ENCODE data around the gene SLC15A2.

DNA sequence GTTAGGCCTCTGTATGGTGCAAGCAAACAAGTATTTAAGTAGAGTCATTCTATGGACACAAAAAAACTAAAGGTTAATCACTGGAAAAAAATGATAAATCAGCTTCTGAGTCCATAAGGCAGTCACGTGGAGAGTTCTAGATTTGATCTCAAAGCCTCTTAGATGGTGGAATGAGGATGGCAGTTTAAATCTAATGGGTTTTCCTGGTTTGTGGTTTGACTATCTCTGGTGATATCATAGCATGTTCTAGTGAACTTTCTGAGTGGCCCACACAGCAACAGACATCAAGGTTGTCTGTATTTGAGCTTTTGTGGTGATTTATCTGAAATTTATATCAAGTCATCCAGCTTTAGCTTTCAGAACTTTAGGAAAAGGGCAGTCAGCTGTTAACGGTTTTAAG, 75.4 kb downstream of the SLC15A2 start:
- TF ChIP-seq CTCF (optimal IDR thresholded peaks at IDR 0.05 in 1 of 3, IDR thresholded peaks at IDR 0.05 in 1 of 3, conservative IDR thresholded peaks at IDR 0.05 in 1 of 3; ENCODE audit: extremely low read depth in 1 of 3, insufficient read depth in 2 of 3, low read length in 3 of 3) (no peak), EZH2 (IDR thresholded peaks at IDR 0.05; ENCODE audit: low read length) (no peak)
